HepG2 (cell line): Measurements from ENCODE around the gene EEF1AKMT4.

Source experiments
- HDAC2 ChIP-seq: sonication (generic); formaldehyde crosslinking; IDR thresholded peaks from 2 replicates; pipeline ENCODE4 v1.4.0; 2020; ENCODE audit warnings: missing genetic modification reagents
- HIVEP1 ChIP-seq: sonication (generic); formaldehyde crosslinking; IDR thresholded peaks from 2 replicates; pipeline ENCODE4 v1.4.0; 2020; ENCODE audit warnings: mild to moderate bottlenecking, missing genetic modification reagents
- KAT2B ChIP-seq: fragments of 150-350 bp; IDR thresholded peaks from 2 replicates; pipeline ENCODE4 v1.6.1; 2014; ENCODE audit warnings: low read depth, low read length, borderline replicate concordance
- MXI1 ChIP-seq: IDR thresholded peaks from 3 replicates; pipeline ENCODE4 v1.6.1; 2012; ENCODE audit warnings: low read depth, low read length, inconsistent platforms, borderline replicate concordance
- MYC ChIP-seq: sonication (generic); formaldehyde crosslinking; IDR thresholded peaks from 2 replicates; pipeline ENCODE4 v1.9.0; 2021; ENCODE audit warnings: missing genetic modification reagents, borderline replicate concordance
- NR2F2 ChIP-seq: IDR thresholded peaks from 2 replicates; pipeline ENCODE4 v1.6.1; 2012; ENCODE audit warnings: low read depth, inconsistent platforms, borderline replicate concordance
- TF ChIP-seq, protein P1 (sequence below): sonication (generic); formaldehyde crosslinking; IDR thresholded peaks from 2 replicates; pipeline ENCODE4 v1.5.0; 2020; ENCODE audit warnings: mild to moderate bottlenecking, missing genetic modification reagents, moderate library complexity

DNA sequence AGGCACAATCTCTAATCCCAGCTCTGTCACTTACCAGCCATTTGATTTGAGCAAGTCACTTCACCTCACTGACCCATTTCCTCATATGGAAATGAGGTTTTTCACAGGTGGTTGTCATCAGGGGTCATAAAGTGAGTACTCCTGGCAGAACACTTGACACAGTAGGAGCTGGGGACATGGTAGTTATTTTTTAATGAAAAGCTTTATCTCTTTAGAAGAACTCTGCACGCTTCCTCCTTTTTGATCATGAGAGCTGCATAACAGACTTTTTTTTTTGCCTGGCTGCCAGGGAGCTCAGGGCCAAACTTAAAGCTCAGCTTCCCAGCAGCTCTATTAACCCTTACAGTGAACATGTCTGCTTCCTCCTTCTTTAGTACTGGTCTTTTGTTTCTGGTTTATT, 11.7 kb upstream of the EEF1AKMT4 start:
- TF ChIP-seq MXI1 (no peak), HDAC2 (CRISPR knock-in tag) (no peak), MYC (CRISPR knock-in tag) (no peak), KAT2B (no peak), HIVEP1 (CRISPR knock-in tag) (no peak), NR2F2 (no peak)
- TF ChIP-seq, protein P1, sequence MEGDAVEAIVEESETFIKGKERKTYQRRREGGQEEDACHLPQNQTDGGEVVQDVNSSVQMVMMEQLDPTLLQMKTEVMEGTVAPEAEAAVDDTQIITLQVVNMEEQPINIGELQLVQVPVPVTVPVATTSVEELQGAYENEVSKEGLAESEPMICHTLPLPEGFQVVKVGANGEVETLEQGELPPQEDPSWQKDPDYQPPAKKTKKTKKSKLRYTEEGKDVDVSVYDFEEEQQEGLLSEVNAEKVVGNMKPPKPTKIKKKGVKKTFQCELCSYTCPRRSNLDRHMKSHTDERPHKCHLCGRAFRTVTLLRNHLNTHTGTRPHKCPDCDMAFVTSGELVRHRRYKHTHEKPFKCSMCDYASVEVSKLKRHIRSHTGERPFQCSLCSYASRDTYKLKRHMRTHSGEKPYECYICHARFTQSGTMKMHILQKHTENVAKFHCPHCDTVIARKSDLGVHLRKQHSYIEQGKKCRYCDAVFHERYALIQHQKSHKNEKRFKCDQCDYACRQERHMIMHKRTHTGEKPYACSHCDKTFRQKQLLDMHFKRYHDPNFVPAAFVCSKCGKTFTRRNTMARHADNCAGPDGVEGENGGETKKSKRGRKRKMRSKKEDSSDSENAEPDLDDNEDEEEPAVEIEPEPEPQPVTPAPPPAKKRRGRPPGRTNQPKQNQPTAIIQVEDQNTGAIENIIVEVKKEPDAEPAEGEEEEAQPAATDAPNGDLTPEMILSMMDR (CRISPR knock-in tag), result no peak
